Heart right ventricle (tissue), 16 donors: ENCODE data around the gene BAG5. TPM values are rescaled to one million over a fixed set of nuclear protein-coding genes. Genes with fewer than 3 reads are reported as not detected.

ENCODE experiments used
- ATAC-seq, 8 donors: fragments of 200-7000 bp; cut with Tn5 transposase; one replicate each; pipeline ENCODE4 v1.9.1; 2020; ENCODE audit warnings: mild to moderate bottlenecking in 8 of 8, moderate library complexity in 8 of 8, moderate number of reproducible peaks in 1 of 8
- DNase-seq, 2 donors: peaks; one replicate each; pipeline ENCODE4 v3.0.0-alpha.2; 2020
- H3K27ac ChIP-seq, 10 donors: fragments of 200-600 bp; sonication (generic) in 2 of 10; one replicate each; pipeline versions ENCODE4 v1.5.0 to v1.8.0; 2020 to 2022; ENCODE audit warnings: mild to moderate bottlenecking in 3 of 10
- H3K27me3 ChIP-seq, 7 donors: fragments of 200-600 bp; one replicate each; pipeline ENCODE4 v1.8.0; 2021 to 2022; ENCODE audit warnings: mild to moderate bottlenecking in 2 of 7
- H3K36me3 ChIP-seq, 9 donors: fragments of 200-600 bp; sonication (generic) in 1 of 9; one replicate each; pipeline versions ENCODE4 v1.5.0 to v1.8.0; 2020 to 2022; ENCODE audit warnings: mild to moderate bottlenecking in 2 of 9
- H3K4me1 ChIP-seq, 9 donors: fragments of 200-600 bp; sonication (generic) in 1 of 9; one replicate each; pipeline versions ENCODE4 v1.5.0 to v1.8.0; 2020 to 2022; ENCODE audit warnings: mild to moderate bottlenecking in 4 of 9
- H3K4me3 ChIP-seq, 10 donors: fragments of 200-600 bp; sonication (generic) in 2 of 10; one replicate each; pipeline versions ENCODE4 v1.5.0 to v1.8.0; 2020 to 2022; ENCODE audit warnings: mild to moderate bottlenecking in 7 of 10, moderate library complexity in 2 of 10
- H3K9me3 ChIP-seq, 11 donors: fragments of 200-600 bp in 10 of 11; sonication (generic) in 2 of 11; one replicate each; pipeline versions ENCODE4 v1.5.0 to v1.8.0; 2013 to 2022; ENCODE audit warnings: mild to moderate bottlenecking in 2 of 11, control low read depth in 1 of 11, moderate library complexity in 1 of 11
- WGBS, 2 donors: extraction: QIAGEN DNeasy Blood & Tissue Kit; methylation state at CpG; one replicate each; pipeline ENCODE4 v1.1.7; 2013; ENCODE audit warnings: inconsistent platforms in 1 of 2; 5-methylcytosine and 5-hydroxymethylcytosine counted together
- intact Hi-C, 10 donors: fragments of 100-400 bp; cut with DNase I; formaldehyde crosslinking; loops; one replicate each; pipeline versions ENCODE4 v1.11.1 to v1.14.2; 2022
- polyA plus RNA-seq, 2 donors: library from polyadenylated mRNA; stranded (reverse); fragments of 200-250 nt; gene quantifications; one replicate each; pipeline ENCODE4 v1.2.3, GENCODE V29; 2013
- total RNA-seq, 10 donors: library from RNA; stranded (reverse); fragmentation: NEBNext Ultra II Directional in 3 of 10; extraction: Animal tissue kit (Norgen Biotek cat#: 25700) in 3 of 10; gene quantifications; one replicate each; pipeline versions ENCODE4 v1.2.1 to v1.2.4, GENCODE V29; 2021 to 2023
- TF ChIP-seq, protein P1 (sequence below), 9 donors: fragments of 200-600 bp; sonication (generic) in 2 of 9; IDR thresholded peaks; one replicate each; pipeline versions ENCODE4 v1.5.0 to v1.8.0; 2021 to 2022; ENCODE audit warnings: antibody characterized with exemption in 9 of 9, mild to moderate bottlenecking in 5 of 9, moderate library complexity in 1 of 9
- donor health status: Arrhythmogenic right ventricular cardiomyopathy.
- donor health status: ischemic (EF 13 %, LVEDD 7.1; RV severe dilation, severe dysfunction).
- donor health status: healthy with polysubstance abuse.
- donor health status: DM: no; HTN: yes; CAD: no.
- donor health status: DM: no; HTN: no; CAD: no.
- donor health status: ischemic (EF 25% LVEDD 6.9; RV normal size, moderate dysfunction).
- donor health status: ischemic (EF 25% LVEDD 5.7; RV mildly dilated, moderate dysfunction).
- donor health status: healthy.
- donor health status: DM: yes; HTN: yes; CAD: no.
- donor health status: Ischemic cardiomyopathy.
- donor health status: ischemic (EF 35%, LVEDD 5.7; RV mildly dilated, moderate dysfunction).
- donor health status: nonischemic (EF 11% LVEDD 7.7; RV severe dilation, severe dysfunction).
- donor health status: DM: yes; HTN: yes; CAD: no.
- donor health status: PGD.
- donor health status: ischemic (EF 29% LVEDD 5.4; RV normal size, mild dysfunction).
- donor health status: nonischemic (EF 23%, LVEDD 6.1; RV moderate dilation, normal function).

BAG5 gene
- total and polyA plus RNA-seq, 12 donors = 5.0 to 19.7 (median 15.7) TPM

- TF ChIP-seq, protein P1, sequence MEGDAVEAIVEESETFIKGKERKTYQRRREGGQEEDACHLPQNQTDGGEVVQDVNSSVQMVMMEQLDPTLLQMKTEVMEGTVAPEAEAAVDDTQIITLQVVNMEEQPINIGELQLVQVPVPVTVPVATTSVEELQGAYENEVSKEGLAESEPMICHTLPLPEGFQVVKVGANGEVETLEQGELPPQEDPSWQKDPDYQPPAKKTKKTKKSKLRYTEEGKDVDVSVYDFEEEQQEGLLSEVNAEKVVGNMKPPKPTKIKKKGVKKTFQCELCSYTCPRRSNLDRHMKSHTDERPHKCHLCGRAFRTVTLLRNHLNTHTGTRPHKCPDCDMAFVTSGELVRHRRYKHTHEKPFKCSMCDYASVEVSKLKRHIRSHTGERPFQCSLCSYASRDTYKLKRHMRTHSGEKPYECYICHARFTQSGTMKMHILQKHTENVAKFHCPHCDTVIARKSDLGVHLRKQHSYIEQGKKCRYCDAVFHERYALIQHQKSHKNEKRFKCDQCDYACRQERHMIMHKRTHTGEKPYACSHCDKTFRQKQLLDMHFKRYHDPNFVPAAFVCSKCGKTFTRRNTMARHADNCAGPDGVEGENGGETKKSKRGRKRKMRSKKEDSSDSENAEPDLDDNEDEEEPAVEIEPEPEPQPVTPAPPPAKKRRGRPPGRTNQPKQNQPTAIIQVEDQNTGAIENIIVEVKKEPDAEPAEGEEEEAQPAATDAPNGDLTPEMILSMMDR (IDR thresholded peaks at IDR 0.05) = peak in 2 of 9 donors; percentile 10 to 13
- ATAC-seq (peak in 7 of 8 donors; percentile 2 to 41 (median 18)), DNase-seq (peak; percentile 59 to 63)
- WGBS, 2 donors = 80 to 83% methylated on average over 30 of the region's 30 CpGs
- Histone ChIP-seq H3K4me3 (no peak overlapping the region), H3K27me3 (no peaks in the 10 kb centered on the region), H3K4me1 (peaks cover 21 to 81% (median 55%) of the 10 kb centered on the region in 9 donors), H3K9me3 (no peaks in the 10 kb centered on the region), H3K36me3 (peaks cover 0 to under 1% (median 0%) of the 10 kb centered on the region in 9 donors), H3K27ac (peak overlapping the region in 8 of 10 donors; percentile 83 to 95 (median 88))
- intact Hi-C loops = loop anchor here in 7 of 10 donors (5.0 kb wide), 1 partner anchor 47 kb away; no protein-coding TSS in a partner anchor
Measured at GRCh38 chr14:103549361-103550311, 12.8 kb downstream of the BAG5 start.

DNA sequence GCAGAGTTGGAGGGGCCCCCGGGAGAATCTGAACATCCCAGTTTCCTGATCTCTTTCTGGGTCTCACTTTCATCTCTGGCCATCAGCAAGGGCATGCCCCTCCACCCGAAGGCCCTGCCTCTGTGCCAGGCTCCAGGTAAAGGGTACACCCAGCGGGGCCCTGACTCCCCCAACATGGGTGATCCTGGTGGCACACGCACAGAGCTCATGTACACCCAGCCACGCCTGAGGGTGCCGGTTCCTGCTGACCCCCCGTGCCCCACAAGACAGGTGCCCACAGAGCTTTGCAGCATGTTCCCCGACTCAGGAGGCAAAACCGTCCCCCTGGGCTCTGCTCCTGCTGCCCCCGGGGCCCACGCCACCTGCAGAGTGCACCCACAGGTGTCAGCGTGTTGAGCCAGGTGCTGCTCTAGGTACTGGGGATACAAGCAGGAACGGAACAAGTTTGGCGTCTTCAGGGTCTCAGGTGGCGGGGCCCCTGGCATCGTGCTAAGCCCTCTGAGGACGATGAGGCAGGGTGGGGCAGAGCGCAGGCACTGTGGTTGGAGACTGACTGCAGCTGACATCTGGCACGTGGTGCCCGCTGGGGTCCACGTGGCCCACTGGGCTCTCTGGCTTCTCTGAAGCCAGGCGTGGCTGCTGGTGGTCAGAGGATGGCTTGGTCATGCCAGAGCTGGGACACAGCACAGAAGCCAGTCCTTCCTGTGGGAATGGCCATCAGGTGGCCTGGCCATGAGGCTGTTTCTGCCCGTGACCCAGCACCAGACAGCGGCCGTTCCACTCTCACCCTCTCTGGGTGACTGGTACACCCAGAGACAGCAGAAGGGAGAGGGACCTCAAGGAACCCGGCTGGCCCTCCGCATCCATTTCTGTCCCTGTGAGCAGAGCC is 13.8 kb downstream of the BAG5 start:
- no peaks in the 10 kb centered on the region for H3K9me3 ChIP-seq
- H3K4me1 ChIP-seq = peaks cover 28 to 83% (median 58%) of the 10 kb centered on the region in 9 donors
- 89 to 92% methylated on average over 27 of the region's 27 CpGs for WGBS, 2 donors
- TF ChIP-seq, protein P1 (IDR thresholded peaks at IDR 0.05) = no peak
- H3K27ac ChIP-seq = peak overlapping the region in 6 of 10 donors; percentile 87 to 95 (median 88)
- H3K4me3 ChIP-seq = no peak overlapping the region
- H3K36me3 ChIP-seq = no peaks in the 10 kb centered on the region
- DNase-seq (no peak), ATAC-seq (no peak)
- intact Hi-C loops = loop anchor here in 6 of 10 donors (5.0 kb wide), 1 partner anchor 46 kb away; no protein-coding TSS in a partner anchor
- H3K27me3 ChIP-seq = no peaks in the 10 kb centered on the region

GRCh38 chr14:103547941-103548462 is 14.5 kb downstream of the BAG5 start:
- TF ChIP-seq, protein P1 (IDR thresholded peaks at IDR 0.05) = no peak
- Histone ChIP-seq H3K27ac (no peak overlapping the region), H3K9me3 (no peaks in the 10 kb centered on the region), H3K4me3 (no peak overlapping the region), H3K27me3 (no peaks in the 10 kb centered on the region), H3K4me1 (peaks cover 35 to 83% (median 61%) of the 10 kb centered on the region in 9 donors), H3K36me3 (no peaks in the 10 kb centered on the region)
- intact Hi-C loops = loop anchor here in 9 of 10 donors (2.0 to 5.0 kb wide), 2 partner anchors 29 to 46 kb away; no protein-coding TSS in a partner anchor
- DNase-seq (no peak), ATAC-seq (no peak)
- WGBS, 2 donors = 91 to 92% methylated on average over 18 of the region's 18 CpGs
